Mucosa of descending colon (tissue), 3 donors: ENCODE results near the gene PLCG1. TPM values are rescaled to one million over a fixed set of nuclear protein-coding genes. Genes with fewer than 3 reads are reported as not detected.
A peak's percentile ranks its signal among the peaks of the same experiment; 100 is the strongest.

ENCODE experiments used
- ATAC-seq: fragments of 200-7000 bp; cut with Tn5 transposase; one replicate; pipeline ENCODE4 v1.9.1; 2020; ENCODE audit warnings: mild to moderate bottlenecking, moderate library complexity
- DNase-seq, 3 donors: peaks; one replicate each; pipeline ENCODE4 v3.0.0-alpha.2; 2020
- H3K36me3 ChIP-seq: fragments of 200-600 bp; one replicate; pipeline ENCODE4 v1.8.0; 2021; ENCODE audit warnings: low read depth, mild to moderate bottlenecking
- H3K4me1 ChIP-seq: fragments of 200-600 bp; one replicate; pipeline ENCODE4 v1.8.0; 2021; ENCODE audit warnings: low read depth, mild to moderate bottlenecking
- H3K4me3 ChIP-seq: fragments of 200-600 bp; one replicate; pipeline ENCODE4 v1.8.0; 2021; ENCODE audit warnings: mild to moderate bottlenecking
- H3K9me3 ChIP-seq: fragments of 200-600 bp; one replicate; pipeline ENCODE4 v1.8.0; 2021; ENCODE audit warnings: mild to moderate bottlenecking
- intact Hi-C, 2 donors: fragments of 100-400 bp; cut with DNase I in 1 of 2; cut with micrococcal nuclease in 1 of 2; formaldehyde crosslinking; loops; one replicate each; pipeline versions ENCODE4 v1.11.0 to v1.11.1; 2022; cut with DNase I, micrococcal nuclease
- long read RNA-seq, 2 donors: library from polyadenylated mRNA; unstranded; transcript quantifications; one replicate each; pipeline ENCODE4 v2.0.0, GENCODE V29; 2019 to 2021
- total RNA-seq, 3 donors: library from RNA; stranded (reverse); fragmentation: NEBNext Ultra II Directional in 2 of 3; extraction: Animal tissue kit (Norgen Biotek cat#: 25700) in 2 of 3; gene quantifications; one replicate each; pipeline versions ENCODE4 v1.2.1 to v1.2.4, GENCODE V29; 2021 to 2023
- TF ChIP-seq, protein P1 (sequence below): fragments of 200-600 bp; IDR thresholded peaks from one replicate; pipeline ENCODE4 v1.8.0; 2022; ENCODE audit warnings: antibody characterized with exemption, mild to moderate bottlenecking
- donor health status: DM: no; HTN: no; CAD: no; lungs with moderate emphysema.
- donor health status: DM: no; HTN: no; CAD: no.
- donor health status: DM: no; HTN: yes; CAD: no.

Gene PLCG1
- 10 to 100 TPM; 65.2 to 98.4 (median 85.4) TPM for total RNA-seq
- long read RNA-seq, donor 1, full-length matches to known transcripts: 1 of 12 reads
- long read RNA-seq, donor 1, partial matches to known transcripts: 8 of 12 reads
- long read RNA-seq, donor 1, other reads (novel, unspliced or antisense): 3 of 12 reads
- long read RNA-seq, donor 2, partial matches to known transcripts: 0 of 3 reads
- long read RNA-seq, donor 2, other reads (novel, unspliced or antisense): 3 of 3 reads

DNA sequence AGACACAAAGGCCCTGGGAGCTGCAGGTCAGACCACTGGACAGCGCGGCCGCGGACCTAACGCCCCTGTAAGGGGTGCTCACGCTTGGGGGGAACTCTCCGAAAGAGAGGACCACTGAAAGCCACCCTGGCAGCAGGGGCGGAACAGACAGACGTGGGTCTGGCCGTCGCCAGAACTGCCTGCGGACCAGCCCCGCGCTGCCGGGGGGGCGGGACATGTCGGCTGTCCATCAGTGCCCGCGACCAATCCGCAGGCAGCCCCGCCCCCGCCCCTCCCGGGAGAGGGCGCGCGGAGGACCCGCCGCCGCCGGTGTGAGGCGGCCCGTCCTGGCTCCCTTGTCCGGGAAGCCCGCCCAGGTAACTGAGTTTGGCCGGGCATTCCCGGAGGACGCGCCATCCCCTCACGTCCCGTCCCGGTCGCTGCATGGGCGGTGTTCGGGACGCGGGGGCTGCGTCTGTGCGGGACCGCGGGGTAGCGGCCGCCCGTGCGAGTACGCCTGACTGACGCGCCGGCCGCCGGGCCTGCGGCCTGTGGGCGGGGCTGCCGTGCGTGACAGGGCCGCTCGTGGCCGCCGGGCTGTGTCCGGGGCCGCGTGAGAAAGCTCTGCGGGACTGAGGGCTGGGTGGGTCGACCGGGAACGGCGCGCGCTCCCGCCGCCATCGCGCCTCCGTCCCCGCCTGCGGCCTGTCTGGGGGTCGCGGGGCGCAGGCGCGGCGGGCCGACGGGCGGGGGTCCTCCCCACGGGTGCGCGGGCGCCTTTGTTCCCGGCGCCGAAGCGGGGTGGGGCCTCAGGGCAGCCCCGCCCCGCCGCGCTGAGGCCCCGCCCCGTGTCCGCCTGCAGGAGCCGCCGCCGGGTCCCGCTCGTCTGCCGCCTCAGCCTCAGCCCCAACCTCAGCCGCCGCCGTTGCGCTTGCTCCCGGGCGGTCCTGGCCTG lies at the start of gene PLCG1:
Gene PLCG1, plus strand, starts transcription at position 864 of the 934 bp plus-strand sequence. CDS start 99 bp downstream, outside the sequence.
- DNase-seq (peak; percentile 92 to 95 (median 93)), ATAC-seq (peak; percentile 88)
- intact Hi-C loops: no loop called here
- Histone ChIP-seq H3K9me3 (no peaks in the 10 kb centered on the region), H3K4me3 (peak within 1 kb of the TSS; percentile 65), H3K36me3 (no peaks in the 10 kb centered on the region), H3K4me1 (peaks cover 9% of the 10 kb centered on the region)
- TF ChIP-seq, protein P1, sequence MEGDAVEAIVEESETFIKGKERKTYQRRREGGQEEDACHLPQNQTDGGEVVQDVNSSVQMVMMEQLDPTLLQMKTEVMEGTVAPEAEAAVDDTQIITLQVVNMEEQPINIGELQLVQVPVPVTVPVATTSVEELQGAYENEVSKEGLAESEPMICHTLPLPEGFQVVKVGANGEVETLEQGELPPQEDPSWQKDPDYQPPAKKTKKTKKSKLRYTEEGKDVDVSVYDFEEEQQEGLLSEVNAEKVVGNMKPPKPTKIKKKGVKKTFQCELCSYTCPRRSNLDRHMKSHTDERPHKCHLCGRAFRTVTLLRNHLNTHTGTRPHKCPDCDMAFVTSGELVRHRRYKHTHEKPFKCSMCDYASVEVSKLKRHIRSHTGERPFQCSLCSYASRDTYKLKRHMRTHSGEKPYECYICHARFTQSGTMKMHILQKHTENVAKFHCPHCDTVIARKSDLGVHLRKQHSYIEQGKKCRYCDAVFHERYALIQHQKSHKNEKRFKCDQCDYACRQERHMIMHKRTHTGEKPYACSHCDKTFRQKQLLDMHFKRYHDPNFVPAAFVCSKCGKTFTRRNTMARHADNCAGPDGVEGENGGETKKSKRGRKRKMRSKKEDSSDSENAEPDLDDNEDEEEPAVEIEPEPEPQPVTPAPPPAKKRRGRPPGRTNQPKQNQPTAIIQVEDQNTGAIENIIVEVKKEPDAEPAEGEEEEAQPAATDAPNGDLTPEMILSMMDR: no peak

- ATAC-seq (no peak), DNase-seq (no peak)
- Histone ChIP-seq H3K9me3 (no peaks in the 10 kb centered on the region), H3K4me3 (no peak overlapping the region), H3K36me3 (no peaks in the 10 kb centered on the region), H3K4me1 (peaks cover 17% of the 10 kb centered on the region)
- TF ChIP-seq, protein P1: no peak
- intact Hi-C loops: no loop called here
Measured at GRCh38 chr20:41087777-41088176, 49.6 kb upstream of the PLCG1 start.

DNA sequence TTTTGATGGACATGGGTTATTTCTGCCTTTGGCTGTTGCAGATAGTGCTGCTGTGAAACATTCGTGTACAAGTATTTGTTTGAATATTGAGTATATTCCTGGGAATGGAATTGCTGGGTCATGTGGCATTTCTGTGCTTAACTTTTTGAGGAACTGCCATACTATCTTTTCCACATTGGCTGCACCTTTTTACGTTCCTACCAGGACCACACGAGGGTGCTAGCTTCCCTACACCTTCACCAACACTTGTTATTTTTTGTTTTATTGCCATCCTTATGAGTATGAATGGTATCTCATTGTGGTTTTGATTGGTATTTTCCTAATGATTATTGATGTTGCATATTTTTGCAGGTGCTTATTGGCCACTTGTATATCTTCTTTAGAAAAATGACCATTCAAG lies 47.8 kb upstream of the PLCG1 start:
- ATAC-seq (no peak), DNase-seq (no peak)
- Histone ChIP-seq H3K9me3 (no peaks in the 10 kb centered on the region), H3K36me3 (no peaks in the 10 kb centered on the region), H3K4me1 (peaks cover 17% of the 10 kb centered on the region), H3K4me3 (no peak overlapping the region)
- TF ChIP-seq, protein P1: no peak
- intact Hi-C loops: no loop called here

DNA sequence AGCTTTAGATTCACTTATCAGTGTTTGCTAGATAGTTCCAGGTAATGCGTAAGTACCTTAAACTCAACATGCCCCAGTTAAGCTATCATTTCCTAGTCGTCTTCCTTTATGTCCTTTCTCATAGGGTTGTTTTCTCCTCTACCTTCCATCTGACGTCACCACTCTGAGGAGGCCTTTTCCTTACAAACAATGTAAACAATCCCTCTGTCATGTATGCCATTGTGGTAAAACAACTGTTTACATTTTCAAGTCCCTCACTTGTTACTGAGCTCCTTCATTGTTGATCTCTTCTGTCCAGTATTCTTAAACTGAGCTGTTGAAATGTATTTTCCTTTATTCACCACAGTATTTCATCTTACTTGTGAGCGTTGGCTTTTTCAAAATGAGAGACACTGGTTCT lies 45.4 kb upstream of the PLCG1 start:
- TF ChIP-seq, protein P1: no peak
- no peaks in the 10 kb centered on the region for H3K36me3 ChIP-seq
- intact Hi-C loops: no loop called here
- DNase-seq: no peak
- no peaks in the 10 kb centered on the region for H3K9me3 ChIP-seq
- peaks cover 9% of the 10 kb centered on the region for H3K4me1 ChIP-seq
- no peak for ATAC-seq
- H3K4me3 ChIP-seq: no peak overlapping the region

GRCh38 chr20:41094353-41095055 lies 42.8 kb upstream of the PLCG1 start:
- intact Hi-C loops: loop anchor here (5.0 kb wide), 2 partner anchors 102 to 127 kb away; no protein-coding TSS in a partner anchor
- H3K9me3 ChIP-seq: no peaks in the 10 kb centered on the region
- H3K4me1 ChIP-seq: no peaks in the 10 kb centered on the region
- H3K36me3 ChIP-seq: no peaks in the 10 kb centered on the region
- ATAC-seq (no peak), DNase-seq (no peak)
- no peak overlapping the region for H3K4me3 ChIP-seq
- TF ChIP-seq, protein P1: no peak
